Left ventricle myocardium superior (tissue), 1 donor: ENCODE measurements around the gene HNRNPF. TPM values are rescaled to one million over a fixed set of nuclear protein-coding genes. Genes with fewer than 3 reads are reported as not detected.
"Not testable (repeated sequence)": the region's sequence is repeated elsewhere in the genome, so short reads cannot be mapped to it uniquely, and the experiment has no call there.

Experiments
- ATAC-seq: fragments of 200-7000 bp; cut with Tn5 transposase; one replicate; pipeline ENCODE4 v1.9.1; 2020; ENCODE audit warnings: mild to moderate bottlenecking, moderate library complexity
- DNase-seq: peaks from one replicate; pipeline ENCODE4 v3.0.0-alpha.2; 2020
- intact Hi-C: fragments of 100-400 bp; cut with micrococcal nuclease; formaldehyde crosslinking; loops from one replicate; pipeline ENCODE4 v1.11.0; 2022
- total RNA-seq: library from RNA; stranded (reverse); fragmentation: NEBNext Ultra II Directional; extraction: Animal tissue kit (Norgen Biotek cat#: 25700); gene quantifications from one replicate; pipeline ENCODE4 v1.2.1, GENCODE V29; 2021
- donor health status: DM: no; HTN: yes; CAD: no; lungs with severe emphysema.

HNRNPF gene
- total RNA-seq, 1 donor from 2014 or later = 77.3 TPM

DNA sequence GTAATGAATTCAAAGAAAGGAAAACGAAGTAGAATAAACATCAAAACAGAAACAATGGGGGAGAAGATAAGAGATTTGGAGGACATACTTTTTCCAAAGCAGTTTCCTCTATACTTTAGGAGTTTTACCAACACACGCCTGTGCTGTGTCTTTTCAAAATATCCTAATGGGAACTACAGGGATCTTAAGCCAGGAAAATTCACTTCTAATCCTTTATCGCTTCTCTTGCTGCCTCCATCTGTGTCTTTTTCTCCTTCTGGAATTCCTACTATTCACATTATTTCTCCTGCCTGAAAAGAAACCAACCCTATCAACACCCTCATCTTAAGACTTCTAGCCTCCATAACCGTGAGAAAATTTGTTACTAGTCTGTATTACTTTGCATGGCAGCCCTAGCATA, 6.8 kb downstream of the HNRNPF start:
- intact Hi-C loops = no loop called here
- no peak for ATAC-seq

DNA sequence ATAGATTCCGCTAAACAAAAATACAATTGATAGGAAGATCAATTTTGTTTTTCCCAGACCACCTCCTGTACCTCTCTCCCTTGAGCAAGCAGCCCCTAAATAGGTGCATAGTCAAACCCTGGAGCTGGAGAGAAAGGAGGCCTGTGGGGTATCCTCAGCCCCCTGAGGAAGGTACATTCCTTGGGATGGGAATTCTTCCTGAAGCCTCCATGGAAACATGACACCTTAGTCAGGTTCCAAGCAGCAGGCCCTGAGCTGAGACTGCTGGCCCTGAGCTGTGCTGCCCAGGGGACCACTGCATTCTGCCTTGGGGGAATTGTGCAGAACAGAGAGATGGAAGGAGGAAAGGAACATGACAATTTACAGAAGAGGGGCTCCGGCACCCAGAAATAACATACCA, 7.4 kb downstream of the HNRNPF start:
- ATAC-seq (no peak), DNase-seq (no peak)
- intact Hi-C loops = no loop called here

More for the DNA sequence above, 6.8 kb downstream of the HNRNPF start:
- no peak for DNase-seq

DNA sequence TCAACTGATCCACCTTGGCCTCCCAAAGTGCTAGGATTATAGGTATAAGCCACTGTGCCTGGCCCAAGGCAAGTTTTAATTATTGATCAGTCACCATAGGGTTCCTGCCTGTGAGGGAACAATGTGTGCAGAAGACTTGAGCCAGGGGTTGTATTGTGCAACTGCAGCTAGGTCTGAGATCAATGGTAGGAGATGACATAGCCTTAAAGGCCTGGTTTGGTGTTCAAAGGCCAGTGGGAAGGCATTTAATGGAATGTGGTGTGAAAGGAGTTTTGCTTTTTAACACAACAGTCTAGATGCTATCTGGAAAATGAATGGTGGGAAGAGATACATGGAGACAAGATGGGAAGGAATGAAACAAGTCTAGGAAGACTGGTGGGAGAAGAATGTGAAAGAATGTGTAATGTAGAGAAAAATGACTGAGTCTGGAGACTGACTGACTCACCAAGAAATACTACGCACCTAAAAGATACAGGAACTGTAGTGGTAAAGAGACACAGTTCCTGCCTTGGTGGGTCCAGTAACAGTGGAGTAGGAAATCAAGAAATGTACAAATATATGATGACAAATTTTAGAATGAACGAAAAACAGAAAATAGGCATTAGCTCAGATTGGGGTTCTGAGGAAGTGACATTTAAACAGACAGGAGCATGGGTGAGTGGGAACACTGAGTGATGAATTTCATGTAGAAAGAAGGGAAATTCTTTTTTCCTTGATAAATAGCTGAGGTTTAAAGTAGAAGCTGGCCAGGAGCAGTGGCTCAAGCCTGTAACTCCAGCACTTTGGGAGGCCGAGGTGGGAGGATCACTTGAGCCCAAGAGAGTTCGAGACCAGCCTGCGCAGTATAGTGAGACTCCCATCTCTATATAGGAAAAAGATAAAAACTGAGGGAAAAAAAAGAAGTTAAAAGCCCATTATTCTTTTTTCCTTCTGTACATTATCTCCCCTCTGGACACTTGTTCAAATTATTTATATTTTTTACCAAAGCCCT, 9.4 kb downstream of the HNRNPF start:
- no peak for ATAC-seq
- no peak for DNase-seq
- intact Hi-C loops = no loop called here

DNA sequence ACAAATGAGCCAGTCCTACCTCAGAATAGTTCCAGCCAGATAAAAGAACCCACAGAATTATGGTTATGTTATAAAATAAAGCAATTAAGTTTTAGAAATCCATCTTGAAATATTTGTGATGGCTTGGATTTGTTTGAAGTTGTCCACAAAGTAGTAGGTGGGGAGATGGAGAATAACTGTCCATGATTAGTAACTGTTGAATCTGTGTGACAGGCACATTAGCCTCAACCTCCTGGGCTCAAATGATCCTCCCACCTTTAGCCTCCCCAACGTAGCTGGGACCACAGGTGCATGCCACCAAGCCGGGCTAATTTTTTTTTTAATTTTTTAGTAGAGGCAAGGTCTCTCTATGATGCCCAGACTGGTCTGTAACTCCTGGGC, 10.1 kb downstream of the HNRNPF start:
- ATAC-seq (no peak), DNase-seq (no peak)
- intact Hi-C loops = no loop called here

DNA sequence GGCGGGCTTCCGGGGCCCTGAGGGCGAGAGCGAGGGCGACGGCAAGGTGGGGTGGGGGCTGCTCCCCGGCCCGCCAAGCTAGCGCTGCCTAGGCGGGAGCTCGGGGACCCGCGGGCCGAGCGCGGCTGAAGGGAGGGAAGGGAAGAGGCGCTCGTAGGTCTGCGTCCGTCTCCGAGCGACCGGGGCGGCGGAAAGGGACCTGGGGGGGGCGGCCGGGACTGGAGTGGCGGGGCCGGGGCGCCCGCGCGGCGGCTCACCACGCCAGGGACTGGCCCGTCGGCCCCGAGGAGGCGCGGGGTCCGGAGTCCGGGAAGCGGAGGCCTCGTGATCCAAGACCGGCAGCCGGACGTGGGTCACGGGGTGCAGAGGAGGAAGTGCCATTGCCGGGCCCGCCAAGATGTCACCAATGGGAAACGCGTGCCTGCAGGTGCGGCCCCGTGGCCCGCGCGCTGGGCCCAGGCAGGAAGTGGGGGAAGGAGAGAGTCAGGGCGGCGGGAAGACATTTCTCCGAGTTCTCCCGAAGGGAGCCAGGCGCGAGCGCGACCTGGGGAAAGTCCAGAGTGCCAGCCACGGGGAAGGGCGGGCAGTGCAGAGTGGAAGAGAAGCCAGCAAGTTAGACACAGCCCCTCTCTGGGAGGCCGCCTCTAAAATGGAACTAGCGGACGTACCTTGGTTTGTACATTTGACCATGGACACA, 11.9 kb downstream of the HNRNPF start:
- peak; percentile 91 for ATAC-seq
- intact Hi-C loops = no loop called here
- DNase-seq = peak; percentile 92

DNA sequence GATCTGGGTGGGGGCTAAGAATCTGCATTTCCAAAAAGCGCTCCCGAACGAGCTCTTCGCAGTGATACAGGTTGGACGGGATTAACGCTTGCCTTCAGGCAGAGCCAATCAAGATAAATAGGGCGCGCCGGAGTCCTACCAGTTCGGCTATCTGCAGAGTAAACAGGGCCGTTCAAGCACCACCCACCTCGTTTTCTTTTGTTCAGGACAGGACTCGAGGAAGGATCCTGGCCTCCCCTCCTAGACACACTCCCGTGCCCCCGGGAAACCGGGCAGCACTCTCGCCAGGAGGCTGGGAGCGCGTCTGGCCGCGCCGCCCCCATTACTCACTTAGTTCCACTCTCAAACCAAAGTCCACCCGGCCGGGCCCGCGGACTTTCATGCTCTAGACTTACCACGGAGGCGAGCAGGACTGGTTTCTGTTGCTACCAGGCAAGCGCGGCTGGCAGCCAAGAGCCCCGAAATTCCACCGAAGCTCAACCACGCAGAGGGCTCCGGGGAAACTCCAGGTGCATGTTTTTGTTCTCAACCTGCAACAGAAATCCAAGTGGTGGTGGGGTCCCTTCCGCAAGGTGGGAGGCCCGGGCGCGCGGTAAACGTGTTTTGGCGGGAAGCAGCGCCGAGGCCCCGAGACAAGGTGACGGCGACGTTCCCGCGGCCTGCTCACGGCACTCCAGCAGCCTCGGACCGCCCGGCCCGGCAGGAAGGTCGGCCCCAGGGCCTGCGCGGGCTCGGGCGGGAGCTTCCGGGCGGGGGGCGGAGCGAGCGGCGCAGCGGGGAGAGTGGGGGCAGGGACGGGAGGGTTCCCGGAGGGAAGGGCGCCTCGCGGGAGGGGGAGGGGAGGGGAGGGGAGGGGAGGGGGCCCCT, 12.7 kb downstream of the HNRNPF start:
- intact Hi-C loops = no loop called here
- ATAC-seq (peak; percentile 97), DNase-seq (peak; percentile 90)

DNA sequence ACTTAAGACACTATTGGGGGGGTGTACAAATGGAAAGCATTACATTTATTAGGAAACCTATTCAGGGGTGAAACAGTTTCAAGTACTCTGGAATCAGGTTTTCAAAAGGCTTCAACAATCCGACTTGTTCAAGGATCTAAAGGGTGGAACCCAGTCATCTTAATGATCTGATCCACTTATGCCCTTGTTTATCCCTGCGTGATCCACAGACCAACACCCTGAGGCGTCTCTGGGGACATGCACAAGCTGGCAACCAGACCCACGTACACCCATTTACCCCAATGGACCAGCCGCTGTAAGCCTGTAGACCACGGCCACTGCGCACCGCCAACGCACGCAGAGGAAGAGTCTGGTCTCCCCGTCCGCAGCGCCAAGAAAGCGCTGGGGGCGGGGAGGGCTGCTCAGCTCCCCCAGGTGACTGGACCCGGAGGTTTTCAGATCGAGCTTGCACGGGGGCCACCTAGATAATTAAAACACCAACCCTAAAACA, 13.4 kb downstream of the HNRNPF start:
- no peak for ATAC-seq
- no peak for DNase-seq
- intact Hi-C loops = no loop called here

DNA sequence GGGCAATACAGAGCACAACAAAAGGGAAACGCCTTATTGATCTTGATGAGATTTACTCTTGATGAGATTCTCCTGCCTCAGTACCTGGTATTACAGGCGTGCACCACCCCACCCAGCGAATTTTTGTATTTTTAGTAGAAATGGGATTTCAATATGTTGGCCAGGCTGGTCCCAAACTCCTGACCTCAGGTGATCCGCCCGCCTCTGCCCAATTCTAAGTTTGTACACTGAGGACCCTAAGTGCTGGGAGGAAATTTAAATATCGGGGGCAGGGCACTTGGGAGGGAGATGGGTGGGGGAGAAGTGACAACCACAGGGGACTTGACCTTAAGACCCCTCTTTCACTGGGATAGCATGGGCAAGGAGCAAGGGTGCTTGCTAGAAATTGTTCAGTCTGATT, 14.1 kb downstream of the HNRNPF start:
- DNase-seq (no peak), ATAC-seq (no peak)
- intact Hi-C loops = no loop called here

DNA sequence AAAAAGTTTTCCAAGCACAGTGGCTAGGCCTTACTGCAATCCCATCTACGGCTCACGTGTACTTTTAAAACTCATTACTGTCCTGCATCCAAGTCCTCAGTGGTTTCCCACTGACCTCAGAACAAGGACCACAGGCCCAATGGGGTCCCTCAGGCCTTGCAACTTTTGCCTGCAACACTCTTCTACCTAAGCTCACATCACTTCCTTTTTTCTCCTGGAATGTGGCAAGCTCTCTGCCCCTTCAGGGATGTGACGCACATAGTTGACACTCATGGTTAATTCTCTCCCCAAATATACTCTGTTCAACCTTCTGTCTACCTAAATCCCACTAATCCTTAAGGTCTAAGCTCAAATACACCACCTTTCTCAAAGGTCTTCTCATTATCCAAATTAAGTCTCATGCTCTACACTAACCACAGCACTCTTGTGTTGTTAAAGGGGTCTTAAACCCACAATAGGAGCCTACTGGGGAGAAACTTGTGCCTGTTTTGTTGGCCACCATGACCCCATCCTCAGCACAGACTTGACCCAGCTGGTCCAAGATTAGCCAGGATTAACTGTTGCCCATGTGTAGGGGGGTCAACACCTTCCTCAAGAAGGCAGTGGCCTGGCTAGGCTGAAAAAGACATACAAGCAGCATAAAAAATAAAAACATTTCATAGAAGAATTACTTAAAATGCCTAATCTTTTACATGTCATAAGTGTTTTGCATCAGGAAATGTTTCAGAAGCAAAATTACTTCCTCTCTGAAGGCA, 15.2 kb downstream of the HNRNPF start:
- DNase-seq = no peak
- no peak for ATAC-seq
- intact Hi-C loops = no loop called here

DNA sequence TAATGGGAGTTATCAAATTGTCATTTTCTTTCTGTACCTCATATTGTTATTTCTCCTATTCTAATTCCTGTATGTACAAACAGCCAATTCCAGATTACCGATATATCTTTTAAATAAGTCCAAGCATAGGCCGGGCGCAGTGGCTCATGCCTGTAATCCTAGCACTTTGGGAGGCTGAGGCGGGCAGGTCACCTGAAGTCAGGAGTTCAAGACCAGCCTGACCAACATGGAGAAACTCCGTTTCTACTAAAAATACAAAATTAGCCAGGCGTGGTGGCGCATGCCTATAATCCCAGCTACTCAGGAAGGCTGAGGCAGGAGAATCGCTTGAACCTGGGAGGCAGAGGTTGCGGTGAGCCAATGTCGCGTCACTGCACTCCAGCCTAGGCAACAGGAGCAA, 15.8 kb downstream of the HNRNPF start:
- ATAC-seq, DNase-seq, intact Hi-C loops: not testable (repeated sequence)

DNA sequence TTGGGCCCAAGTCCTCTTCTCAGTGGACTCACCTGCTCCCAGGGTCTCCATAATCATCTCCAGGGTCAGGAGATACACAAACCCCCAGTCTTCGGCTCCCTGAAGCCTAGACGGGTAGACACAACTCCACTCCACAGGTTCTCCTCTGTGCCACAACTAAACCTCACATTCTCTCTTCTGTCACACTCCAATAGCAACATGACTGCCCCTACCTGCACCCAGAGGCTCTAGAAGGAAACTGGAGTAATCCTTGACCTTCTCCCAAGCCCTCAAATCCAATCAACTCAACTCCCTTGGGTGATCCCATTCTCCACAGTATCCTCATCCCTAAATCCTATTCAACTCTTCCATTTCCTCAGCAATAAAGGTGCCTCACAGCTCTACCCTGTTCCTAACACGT, 16.2 kb downstream of the HNRNPF start:
- intact Hi-C loops = no loop called here
- ATAC-seq (no peak), DNase-seq (no peak)

DNA sequence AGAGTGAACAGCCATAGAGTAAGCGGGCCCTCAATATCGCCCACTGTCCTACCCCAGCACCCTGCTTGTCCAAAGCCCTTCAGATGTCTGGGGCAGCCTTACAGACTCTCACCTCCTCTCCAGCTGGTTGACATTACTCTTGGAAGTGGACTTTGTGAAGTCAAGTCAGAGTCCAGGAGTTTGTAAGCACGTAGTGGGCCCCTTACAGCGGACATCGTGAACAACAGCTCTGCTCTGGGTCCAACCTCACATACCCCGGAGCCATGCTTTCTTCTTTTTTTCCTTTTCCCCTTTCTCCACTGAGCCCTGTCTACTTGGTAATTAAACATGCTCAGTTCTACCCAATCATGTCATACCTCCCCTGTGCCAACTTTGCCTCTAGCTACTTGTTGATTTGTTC, 17.5 kb downstream of the HNRNPF start:
- no peak for ATAC-seq
- no peak for DNase-seq
- intact Hi-C loops = no loop called here

DNA sequence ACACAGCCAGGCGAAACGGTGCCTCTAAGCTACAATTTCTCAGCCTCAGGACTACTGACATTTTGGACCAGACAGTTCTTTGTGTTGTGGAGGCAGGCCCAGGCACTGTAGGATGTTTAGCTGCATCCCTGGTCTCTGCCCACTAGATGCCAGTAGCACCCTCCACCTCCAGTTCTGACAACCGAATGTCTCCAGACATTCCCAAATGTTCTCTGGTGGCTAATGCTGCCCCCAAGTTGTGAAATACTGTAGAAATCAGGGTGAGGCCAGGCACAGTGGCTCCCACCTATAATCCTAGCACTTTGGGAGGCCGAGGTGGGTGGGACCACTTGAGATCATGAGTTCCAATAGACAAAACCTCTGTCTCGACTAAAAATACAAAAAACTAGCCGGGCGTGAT, 18.2 kb downstream of the HNRNPF start:
- ATAC-seq (peak; percentile 68), DNase-seq (no peak)
- intact Hi-C loops = no loop called here

DNA sequence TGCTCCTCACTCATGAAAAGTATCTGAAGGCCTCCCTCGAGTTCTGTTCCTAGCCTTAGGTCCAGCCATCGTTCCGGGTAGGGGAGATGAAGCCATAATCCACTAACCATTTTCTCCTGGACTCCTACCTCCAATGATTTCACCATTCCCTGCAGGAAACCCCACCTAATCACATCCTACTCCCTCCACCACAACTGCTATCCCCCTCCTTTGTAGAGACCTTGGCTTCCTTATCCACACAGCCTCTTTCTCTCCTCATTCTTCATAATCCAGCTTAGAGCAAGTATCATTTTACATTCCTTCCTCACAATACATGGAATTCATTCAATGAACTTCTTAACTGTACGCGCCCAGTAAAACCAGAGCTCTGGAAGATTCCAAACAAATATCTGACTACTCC, 18.7 kb downstream of the HNRNPF start:
- intact Hi-C loops = no loop called here
- no peak for ATAC-seq
- DNase-seq = no peak

DNA sequence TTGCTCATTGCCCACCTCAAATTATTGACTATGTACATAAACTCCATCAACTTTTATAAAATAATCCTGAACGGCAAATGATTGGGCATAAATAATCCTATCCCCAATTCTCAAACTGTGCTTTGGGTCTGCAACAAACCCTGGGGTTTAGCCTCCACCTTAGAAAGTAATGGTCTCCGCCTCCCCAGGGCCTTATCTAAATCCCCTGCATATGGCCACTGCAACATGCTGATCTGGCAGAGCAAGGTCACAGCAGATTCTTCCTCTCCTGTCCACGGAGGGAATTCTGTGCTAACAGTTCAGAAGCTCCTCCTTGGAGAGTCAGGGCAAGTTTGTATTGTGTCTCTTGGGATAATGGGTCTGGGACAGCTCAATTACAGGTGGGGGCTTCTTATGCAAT, 19.1 kb downstream of the HNRNPF start:
- intact Hi-C loops = no loop called here
- ATAC-seq (peak; percentile 14), DNase-seq (no peak)

DNA sequence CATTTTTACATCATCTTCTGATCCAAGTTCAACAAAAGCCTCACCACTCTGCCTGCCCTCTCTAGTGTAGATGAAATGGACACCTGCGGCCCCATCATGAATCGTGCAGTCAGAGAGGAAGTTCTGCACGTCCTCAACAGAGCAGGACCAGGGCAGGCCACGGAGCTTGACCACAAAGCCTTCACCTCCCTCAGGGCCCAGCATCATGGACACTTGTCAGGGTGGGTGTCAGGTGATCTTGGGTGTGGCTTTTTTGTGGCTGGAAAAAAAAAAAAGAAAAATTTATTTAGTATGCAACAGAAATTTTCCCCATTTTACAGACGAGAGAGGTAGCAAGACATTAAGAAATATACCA, 21.3 kb downstream of the HNRNPF start:
- ATAC-seq (no peak), DNase-seq (no peak)
- intact Hi-C loops = no loop called here

DNA sequence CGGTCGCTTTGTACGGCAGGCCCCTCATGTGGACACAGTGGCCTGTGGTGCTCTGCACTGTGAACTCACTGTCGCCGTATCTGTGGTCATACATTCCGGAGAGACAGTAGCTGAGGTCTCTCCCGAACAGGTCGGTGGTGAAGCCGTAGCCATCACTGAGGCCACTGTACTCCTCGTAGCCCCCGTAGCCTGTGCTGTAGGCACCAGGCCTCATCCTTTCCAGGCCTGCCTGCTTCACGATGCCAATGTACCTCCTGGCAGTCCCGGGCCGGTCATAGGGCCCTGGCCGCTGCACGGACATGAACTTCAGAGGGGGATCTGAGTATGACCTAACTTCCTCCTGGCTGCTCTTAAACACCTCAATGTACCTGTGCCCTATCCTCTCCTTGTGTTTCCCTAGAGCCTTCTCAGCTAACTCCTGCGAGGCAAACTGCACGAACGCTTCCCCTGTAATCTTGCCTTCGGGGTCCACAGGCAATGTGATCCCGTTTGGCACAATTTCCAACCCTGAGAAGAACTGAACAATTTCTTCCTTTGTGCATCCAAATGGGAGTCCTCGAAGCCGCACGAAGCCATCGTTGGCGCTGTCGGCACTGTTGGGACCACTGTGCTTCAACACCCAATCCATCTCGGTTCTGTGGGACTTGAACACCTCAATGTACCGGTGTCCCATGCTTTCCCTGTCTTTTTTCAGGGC, 21.9 kb downstream of the HNRNPF start:
- ATAC-seq = no peak
- DNase-seq = no peak
- intact Hi-C loops = no loop called here

DNA sequence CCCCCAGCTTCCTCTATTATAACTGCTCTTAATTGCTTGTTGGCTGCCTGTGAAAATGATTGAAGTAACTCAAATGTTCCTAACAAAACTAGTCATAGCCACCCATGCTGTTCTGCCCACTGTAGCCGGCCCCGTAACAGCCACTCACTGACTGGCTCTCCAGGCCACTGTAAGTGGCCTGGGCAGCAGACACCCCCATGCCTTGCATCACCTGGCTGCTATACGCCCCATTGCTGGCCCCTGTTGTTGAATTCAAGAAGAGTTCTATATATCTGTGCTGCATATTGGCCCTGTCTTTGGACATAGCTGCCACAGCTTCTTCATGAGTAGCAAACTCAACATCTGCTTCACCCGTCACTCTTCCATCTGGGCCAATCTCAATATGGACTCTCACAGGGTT, 22.4 kb downstream of the HNRNPF start:
- DNase-seq (no peak), ATAC-seq (no peak)
- intact Hi-C loops = no loop called here
